MM.1S (cell line): ENCODE data around the gene SLC4A5.

Experiments used
- EZH2 ChIP-seq: fragments of 300-600 bp; sonication (generic); optimal IDR thresholded peaks from 2 replicates; pipeline ENCODE3; 2017; ENCODE audit warnings: low read depth, mild to moderate bottlenecking, antibody characterized with exemption, low read length, mixed read lengths
- EZH2phosphoT487 ChIP-seq: fragments of 300-600 bp; sonication (generic); IDR thresholded peaks from 2 replicates; pipeline ENCODE4 v1.6.1; 2018; ENCODE audit warnings: antibody characterized with exemption, low read length
- TF ChIP-seq, protein P1 (sequence below): fragments of 300-600 bp; sonication (generic); IDR thresholded peaks from 2 replicates; pipeline ENCODE4 v1.5.1; 2016; ENCODE audit warnings: antibody characterized with exemption, low read length, mixed read lengths

DNA sequence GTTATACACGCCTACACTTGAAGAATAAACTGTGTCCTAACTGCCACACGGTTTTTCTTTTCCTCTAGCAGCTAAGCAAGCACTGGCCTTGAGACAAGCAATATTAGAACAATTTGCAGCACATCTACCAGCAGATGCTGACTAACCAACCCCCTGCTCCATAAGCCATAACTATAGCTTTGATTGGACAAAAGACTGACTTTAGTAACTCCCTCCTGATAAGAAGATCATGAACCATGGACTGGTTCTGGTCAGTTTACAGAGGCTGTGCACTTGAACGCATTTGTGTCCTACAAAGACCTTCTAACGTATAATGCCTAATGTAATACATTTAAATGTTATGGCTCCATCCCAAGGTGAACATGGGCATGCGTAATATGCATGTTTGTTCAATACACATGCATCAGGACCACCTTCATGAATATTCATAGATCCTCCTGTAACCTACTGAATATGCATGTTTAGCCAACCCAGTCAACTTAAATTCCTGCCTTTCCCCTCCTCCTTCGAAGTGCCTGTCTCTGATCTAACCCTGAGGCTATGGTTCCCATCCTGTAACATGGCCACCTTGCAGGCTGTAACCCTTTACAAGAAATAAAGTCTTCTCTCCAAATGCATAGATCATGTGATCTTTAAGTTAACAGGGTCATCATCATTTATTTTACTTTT, 26.5 kb downstream of the SLC4A5 start:
- TF ChIP-seq, protein P1, sequence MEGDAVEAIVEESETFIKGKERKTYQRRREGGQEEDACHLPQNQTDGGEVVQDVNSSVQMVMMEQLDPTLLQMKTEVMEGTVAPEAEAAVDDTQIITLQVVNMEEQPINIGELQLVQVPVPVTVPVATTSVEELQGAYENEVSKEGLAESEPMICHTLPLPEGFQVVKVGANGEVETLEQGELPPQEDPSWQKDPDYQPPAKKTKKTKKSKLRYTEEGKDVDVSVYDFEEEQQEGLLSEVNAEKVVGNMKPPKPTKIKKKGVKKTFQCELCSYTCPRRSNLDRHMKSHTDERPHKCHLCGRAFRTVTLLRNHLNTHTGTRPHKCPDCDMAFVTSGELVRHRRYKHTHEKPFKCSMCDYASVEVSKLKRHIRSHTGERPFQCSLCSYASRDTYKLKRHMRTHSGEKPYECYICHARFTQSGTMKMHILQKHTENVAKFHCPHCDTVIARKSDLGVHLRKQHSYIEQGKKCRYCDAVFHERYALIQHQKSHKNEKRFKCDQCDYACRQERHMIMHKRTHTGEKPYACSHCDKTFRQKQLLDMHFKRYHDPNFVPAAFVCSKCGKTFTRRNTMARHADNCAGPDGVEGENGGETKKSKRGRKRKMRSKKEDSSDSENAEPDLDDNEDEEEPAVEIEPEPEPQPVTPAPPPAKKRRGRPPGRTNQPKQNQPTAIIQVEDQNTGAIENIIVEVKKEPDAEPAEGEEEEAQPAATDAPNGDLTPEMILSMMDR = no peak
- TF ChIP-seq EZH2 (no peak), EZH2phosphoT487 (no peak)
